ENCODE measurements around the gene MYLK.
A peak's percentile ranks its signal among the peaks of the same experiment; 100 is the strongest.
"Not testable (repeated sequence)": the region's sequence is repeated elsewhere in the genome, so short reads cannot be mapped to it uniquely, and the experiment has no call there.

MYLK gene

GRCh38 chr3:123884203-123884831 lies at the start of gene MYLK:
Gene MYLK (minus strand): TSS chr3:123884332. CDS start chr3:123793841, 90,491 bp downstream.
- H3K4me3 ChIP-seq (ENCODE audit: low read depth, low read length), result peak within 1 kb of the TSS; percentile 61
- DNase-seq (ENCODE audit: low read depth), result peak; percentile 66

- no peak overlapping the region for H3K4me3 ChIP-seq (ENCODE audit: low read depth, low read length)
- DNase-seq (ENCODE audit: low read depth), result no peak
Observed at GRCh38 chr3:123930445-123930844, 46.3 kb upstream of the MYLK start.

- no peak overlapping the region for H3K4me3 ChIP-seq (ENCODE audit: low read depth, low read length)
- DNase-seq (ENCODE audit: low read depth), result no peak
Observed at GRCh38 chr3:123929325-123929724, 45.2 kb upstream of the MYLK start.

- no peak for DNase-seq (ENCODE audit: low read depth)
- H3K4me3 ChIP-seq (ENCODE audit: low read depth, low read length), result no peak overlapping the region
Observed at GRCh38 chr3:123926396-123926795, 42.3 kb upstream of the MYLK start.

GRCh38 chr3:123920868-123921267 lies 36.7 kb upstream of the MYLK start:
- DNase-seq (ENCODE audit: low read depth), result no peak

GRCh38 chr3:123920383-123920782 lies 36.3 kb upstream of the MYLK start:
- no peak overlapping the region for H3K4me3 ChIP-seq (ENCODE audit: low read depth, low read length)
- no peak for DNase-seq (ENCODE audit: low read depth)

More at GRCh38 chr3:123920868-123921267, 36.7 kb upstream of the MYLK start:
- H3K4me3 ChIP-seq (ENCODE audit: low read depth, low read length), result no peak overlapping the region

- no peak for DNase-seq (ENCODE audit: low read depth)
- no peak overlapping the region for H3K4me3 ChIP-seq (ENCODE audit: low read depth, low read length)
Observed at GRCh38 chr3:123919353-123919752, 35.2 kb upstream of the MYLK start.

- no peak overlapping the region for H3K4me3 ChIP-seq (ENCODE audit: low read depth, low read length)
- DNase-seq (ENCODE audit: low read depth), result no peak
Observed at GRCh38 chr3:123914829-123915228, 30.7 kb upstream of the MYLK start.

GRCh38 chr3:123909785-123910184 lies 25.7 kb upstream of the MYLK start:
- DNase-seq (ENCODE audit: low read depth), result no peak

GRCh38 chr3:123907720-123908119 lies 23.6 kb upstream of the MYLK start:
- no peak for DNase-seq (ENCODE audit: low read depth)
- H3K4me3 ChIP-seq (ENCODE audit: low read depth, low read length), result no peak overlapping the region

More at GRCh38 chr3:123909785-123910184, 25.7 kb upstream of the MYLK start:
- H3K4me3 ChIP-seq (ENCODE audit: low read depth, low read length), result no peak overlapping the region

GRCh38 chr3:123899300-123899865 lies 15.3 kb upstream of the MYLK start:
- no peak for DNase-seq (ENCODE audit: low read depth)
- no peak overlapping the region for H3K4me3 ChIP-seq (ENCODE audit: low read depth, low read length)

- no peak overlapping the region for H3K4me3 ChIP-seq (ENCODE audit: low read depth, low read length)
- DNase-seq (ENCODE audit: low read depth), result no peak
Observed at GRCh38 chr3:123893012-123893411, 8.9 kb upstream of the MYLK start.

- DNase-seq (ENCODE audit: low read depth), result no peak
- H3K4me3 ChIP-seq (ENCODE audit: low read depth, low read length), result no peak overlapping the region
Observed at GRCh38 chr3:123892195-123892594, 8.1 kb upstream of the MYLK start.

- not testable (repeated sequence) for DNase-seq (ENCODE audit: low read depth); H3K4me3 ChIP-seq (ENCODE audit: low read depth, low read length)
Observed at GRCh38 chr3:123890991-123891390, 6.9 kb upstream of the MYLK start.

GRCh38 chr3:123890162-123890561 lies 6.0 kb upstream of the MYLK start:
- not testable (repeated sequence) for H3K4me3 ChIP-seq (ENCODE audit: low read depth, low read length); DNase-seq (ENCODE audit: low read depth)

GRCh38 chr3:123884993-123885392 lies 861 bp upstream of the MYLK start:
- no peak overlapping the region for H3K4me3 ChIP-seq (ENCODE audit: low read depth, low read length)

GRCh38 chr3:123883701-123884202 lies 380 bp downstream of the MYLK start:
- peak overlapping the region; percentile 61 for H3K4me3 ChIP-seq (ENCODE audit: low read depth, low read length)
- DNase-seq (ENCODE audit: low read depth), result no peak

More at GRCh38 chr3:123884993-123885392, 861 bp upstream of the MYLK start:
- no peak for DNase-seq (ENCODE audit: low read depth)

GRCh38 chr3:123883111-123883510 lies 1.0 kb downstream of the MYLK start:
- H3K4me3 ChIP-seq (ENCODE audit: low read depth, low read length), result peak overlapping the region; percentile 61
- DNase-seq (ENCODE audit: low read depth), result no peak

GRCh38 chr3:123881771-123882170 lies 2.4 kb downstream of the MYLK start:
- DNase-seq (ENCODE audit: low read depth), result no peak
- no peak overlapping the region for H3K4me3 ChIP-seq (ENCODE audit: low read depth, low read length)

- DNase-seq (ENCODE audit: low read depth), result peak; percentile 25
- H3K4me3 ChIP-seq (ENCODE audit: low read depth, low read length), result no peak overlapping the region
Observed at GRCh38 chr3:123880998-123881561, 3.1 kb downstream of the MYLK start.

GRCh38 chr3:123878807-123879206 lies 5.3 kb downstream of the MYLK start:
- no peak for DNase-seq (ENCODE audit: low read depth)
- no peak overlapping the region for H3K4me3 ChIP-seq (ENCODE audit: low read depth, low read length)
